ENCODE results near the gene LETM1.
"Not testable (repeated sequence)": the region's sequence is repeated elsewhere in the genome, so short reads cannot be mapped to it uniquely, and the experiment has no call there.

DNA sequence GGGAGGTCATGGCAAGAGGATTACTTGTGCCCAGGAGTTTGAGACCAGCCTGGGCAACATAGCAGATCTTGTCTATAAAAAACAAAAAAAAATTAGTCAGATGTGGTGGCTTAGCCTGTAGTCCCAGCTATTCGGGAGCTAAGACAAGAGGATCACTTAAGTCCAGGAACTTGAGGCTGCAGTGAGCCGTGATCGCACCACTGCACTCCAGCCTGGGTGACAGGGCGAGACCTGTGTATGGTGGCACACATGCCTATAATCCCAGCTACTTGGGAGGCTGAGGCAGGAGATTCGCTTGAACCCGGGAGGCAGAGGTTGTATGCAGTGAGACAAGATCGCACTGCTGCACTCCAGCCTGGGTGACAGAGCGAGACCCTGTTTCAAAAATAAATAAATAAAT lies 20.1 kb downstream of the LETM1 start:
- TF ChIP-seq, protein P1, sequence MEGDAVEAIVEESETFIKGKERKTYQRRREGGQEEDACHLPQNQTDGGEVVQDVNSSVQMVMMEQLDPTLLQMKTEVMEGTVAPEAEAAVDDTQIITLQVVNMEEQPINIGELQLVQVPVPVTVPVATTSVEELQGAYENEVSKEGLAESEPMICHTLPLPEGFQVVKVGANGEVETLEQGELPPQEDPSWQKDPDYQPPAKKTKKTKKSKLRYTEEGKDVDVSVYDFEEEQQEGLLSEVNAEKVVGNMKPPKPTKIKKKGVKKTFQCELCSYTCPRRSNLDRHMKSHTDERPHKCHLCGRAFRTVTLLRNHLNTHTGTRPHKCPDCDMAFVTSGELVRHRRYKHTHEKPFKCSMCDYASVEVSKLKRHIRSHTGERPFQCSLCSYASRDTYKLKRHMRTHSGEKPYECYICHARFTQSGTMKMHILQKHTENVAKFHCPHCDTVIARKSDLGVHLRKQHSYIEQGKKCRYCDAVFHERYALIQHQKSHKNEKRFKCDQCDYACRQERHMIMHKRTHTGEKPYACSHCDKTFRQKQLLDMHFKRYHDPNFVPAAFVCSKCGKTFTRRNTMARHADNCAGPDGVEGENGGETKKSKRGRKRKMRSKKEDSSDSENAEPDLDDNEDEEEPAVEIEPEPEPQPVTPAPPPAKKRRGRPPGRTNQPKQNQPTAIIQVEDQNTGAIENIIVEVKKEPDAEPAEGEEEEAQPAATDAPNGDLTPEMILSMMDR (IDR thresholded peaks at IDR 0.05) = not testable (repeated sequence)
- TF ChIP-seq POLR2A (IDR thresholded peaks at IDR 0.05); POLR2AphosphoS5 (IDR thresholded peaks at IDR 0.05; ENCODE audit: insufficient read depth in 1 of 2, low read depth in 1 of 2): not testable (repeated sequence)
